ENCODE measurements around the gene USP36.

The USP36 gene

DNA sequence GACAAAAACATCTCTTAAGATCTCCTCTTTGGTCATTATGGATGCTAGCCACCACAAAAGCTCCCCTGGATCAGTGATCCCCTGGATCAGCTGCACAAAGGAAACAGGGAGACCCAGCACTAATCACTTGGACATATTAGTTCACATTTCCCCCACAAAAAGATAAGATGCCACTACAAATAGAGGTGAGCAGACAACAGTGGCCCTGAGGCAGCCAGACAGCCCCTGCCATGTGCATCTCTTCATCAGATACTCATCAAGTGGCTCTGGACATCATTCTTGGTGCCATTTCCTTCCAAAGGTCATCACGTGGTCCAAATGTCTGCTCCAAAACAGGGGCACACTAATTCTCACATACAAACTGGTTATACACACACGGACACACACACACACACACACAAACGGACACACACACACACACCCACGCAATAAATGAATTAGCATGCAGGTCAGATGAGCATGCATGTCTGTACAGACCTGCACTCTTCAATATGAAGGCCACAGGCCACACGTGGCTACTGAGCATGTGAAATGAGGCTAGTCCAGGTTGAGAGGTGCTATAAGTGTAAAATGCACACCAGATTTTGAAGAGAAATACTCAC lies 4.1 kb downstream of the USP36 start:
- DNase-seq: no peak

DNA sequence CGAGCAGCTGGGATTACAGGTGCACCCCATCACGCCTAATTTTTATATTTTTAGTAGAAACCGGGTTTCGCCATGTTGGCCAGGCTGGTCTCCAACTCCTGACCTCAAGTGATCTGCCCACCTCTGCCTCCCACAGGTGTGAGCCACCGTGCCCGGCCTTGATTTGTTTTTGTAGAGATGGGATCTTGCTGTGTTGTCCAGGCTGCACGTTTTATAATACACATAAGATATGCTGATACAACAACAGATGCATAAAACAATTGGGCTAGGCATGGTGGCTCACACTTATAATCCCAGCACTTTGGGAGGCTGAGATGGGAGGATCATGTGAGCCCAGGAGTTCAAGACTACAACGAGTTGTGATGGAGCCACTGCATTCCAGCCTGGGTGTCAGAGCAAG lies 6.0 kb downstream of the USP36 start:
- no peak for DNase-seq

DNA sequence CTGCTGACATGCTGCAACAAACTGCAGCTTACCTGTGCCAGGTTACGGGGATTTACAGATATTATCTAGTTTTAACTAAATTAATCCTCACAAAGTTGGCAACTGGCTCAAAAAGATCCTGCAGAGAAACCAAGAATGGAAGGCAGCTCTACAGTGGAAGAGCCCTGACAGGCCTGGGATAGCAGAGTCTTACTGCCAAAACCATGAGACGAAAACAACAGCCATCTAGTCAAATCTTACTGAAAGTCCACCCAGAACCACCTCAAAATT lies 8.1 kb downstream of the USP36 start:
- DNase-seq: no peak

DNA sequence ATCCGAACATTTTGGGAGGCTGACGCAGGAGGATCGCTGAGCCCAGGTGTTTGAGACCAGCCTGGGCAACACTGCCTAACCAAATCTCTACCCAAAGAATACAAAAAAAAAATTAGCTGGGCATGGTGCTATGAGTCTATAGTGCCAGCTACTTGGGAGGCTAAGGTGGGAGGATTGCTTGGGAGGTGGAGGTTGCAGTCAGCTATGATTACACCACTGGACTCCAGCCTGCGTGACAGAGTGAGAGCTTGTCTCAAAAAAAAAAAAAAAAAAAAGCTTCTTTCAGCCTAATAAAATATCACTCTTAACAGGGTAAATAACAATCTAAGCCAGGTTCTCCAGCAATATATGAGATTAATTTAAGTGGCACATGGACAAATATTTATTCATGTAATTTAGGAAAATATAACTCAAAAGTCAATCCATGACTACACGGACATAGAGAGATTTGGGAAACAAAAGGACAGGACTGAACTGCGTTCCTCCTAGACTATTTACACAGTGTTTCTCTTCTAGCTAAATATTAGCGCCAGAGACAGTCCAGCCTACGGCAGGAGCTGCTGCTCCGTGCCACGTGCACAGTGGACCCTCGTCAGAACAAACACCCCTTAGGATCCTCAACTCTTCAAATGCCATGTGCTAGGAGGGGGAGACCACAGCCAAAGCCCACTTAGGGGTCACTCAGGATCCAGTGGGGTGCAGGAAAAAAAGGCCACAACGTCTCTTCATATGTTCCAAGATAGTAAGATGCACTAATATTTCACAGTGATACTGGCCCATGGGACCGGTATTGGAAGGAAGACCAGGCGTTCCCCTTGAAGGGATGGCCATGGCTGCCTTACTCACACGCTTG lies 8.7 kb downstream of the USP36 start:
- DNase-seq: no peak

DNA sequence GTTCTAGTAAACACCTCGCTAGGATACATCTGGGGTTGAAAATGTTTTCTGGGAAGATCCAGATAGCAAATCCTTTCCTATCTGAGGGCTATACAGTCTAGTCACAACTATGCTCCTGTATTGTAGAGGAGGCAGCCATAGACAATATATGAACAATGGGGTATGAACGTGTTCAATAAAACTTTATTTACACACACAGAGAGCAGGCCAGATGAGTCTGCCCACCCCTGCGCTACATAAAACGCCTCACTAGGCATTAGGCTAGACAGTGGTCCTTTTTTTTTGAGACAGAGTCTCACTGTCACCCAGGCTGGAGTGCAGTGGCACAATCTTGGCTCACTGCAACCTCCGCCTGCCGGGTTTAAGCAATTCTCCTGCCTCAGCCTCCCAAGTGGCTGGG lies 11.1 kb downstream of the USP36 start:
- DNase-seq: no peak

DNA sequence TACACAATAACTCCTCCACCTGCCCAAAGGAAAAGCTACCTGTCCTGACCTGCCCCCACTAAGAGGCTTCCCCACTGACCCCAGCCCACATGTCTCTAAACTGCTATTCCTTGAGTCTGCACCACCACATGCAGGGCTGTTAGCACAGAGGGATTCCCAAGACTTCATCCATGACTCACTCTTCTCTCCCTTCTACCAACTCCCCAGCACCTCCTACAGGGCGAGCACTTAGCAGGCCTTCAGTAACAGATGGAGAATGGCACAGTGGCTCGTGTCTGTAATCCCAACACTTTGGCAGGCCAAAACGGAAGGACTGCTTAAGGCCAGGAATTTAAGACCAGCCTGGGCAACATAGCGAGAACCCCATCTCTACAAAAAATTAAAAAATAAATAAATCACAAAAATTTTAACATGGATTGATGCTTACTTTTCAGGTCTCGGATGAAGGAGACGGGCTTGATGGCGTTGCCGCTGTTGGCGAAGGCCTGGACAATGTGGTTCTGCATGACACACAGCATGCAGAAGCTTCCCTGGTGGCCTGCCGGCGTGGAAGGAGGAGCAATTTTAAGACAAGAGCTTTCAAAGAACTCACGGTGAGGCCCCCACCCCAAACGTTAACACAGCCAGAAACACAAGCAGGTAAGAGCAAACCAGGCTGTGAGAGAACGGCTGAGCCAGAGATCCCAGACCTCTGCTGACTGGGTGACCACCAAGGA lies 12.0 kb downstream of the USP36 start:
- no peak for DNase-seq

DNA sequence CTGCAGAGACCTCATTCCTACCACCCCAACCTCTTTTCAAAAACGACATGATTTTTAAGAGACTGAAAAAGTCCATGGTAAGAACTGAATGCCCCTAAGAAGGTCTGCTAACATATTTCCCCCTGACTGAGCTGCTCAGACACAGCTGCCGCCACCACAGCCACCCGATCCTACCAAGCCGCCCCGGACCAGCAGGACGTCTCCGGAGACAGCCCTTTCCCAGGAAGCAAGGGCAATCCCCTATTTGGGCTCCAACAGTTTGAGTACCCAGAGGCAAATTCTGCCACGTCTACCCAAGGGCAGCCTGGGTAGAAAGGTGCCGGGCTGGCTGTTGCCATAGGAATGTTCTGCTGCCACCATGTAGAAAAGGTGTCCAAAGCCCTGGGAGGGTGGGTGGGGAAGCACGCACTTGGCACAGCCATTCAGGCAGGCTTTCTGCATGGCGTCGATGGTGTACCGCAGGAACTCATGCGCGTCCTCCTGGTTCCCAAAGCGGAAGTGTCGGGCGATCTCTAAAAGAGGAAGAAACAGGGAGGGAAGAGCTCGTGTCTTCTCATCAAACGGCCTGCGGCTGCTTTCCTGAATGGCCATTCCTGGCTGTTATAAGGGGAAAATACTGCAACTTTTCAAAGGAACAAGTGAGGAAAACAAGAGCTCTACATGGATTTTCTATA lies 13.6 kb downstream of the USP36 start:
- no peak for DNase-seq

DNA sequence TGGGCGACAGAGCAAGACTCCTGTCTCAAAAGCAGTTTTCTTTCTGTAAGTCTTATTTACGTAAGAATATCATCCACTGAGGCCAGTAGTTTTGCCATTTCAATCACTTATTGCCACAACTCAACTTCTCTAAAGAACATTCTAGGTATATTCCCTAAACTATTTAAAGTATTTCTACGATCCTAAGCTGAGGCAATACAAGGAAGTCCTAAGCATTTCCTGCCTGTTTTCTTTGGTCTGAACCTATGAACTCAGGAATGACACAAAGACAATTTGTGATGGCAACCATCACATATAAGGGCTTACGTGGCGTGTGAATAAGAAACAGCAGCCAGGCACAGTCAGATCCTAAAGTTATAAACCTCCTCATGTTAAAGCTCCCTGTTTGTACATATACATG lies 14.2 kb downstream of the USP36 start:
- DNase-seq: no peak

DNA sequence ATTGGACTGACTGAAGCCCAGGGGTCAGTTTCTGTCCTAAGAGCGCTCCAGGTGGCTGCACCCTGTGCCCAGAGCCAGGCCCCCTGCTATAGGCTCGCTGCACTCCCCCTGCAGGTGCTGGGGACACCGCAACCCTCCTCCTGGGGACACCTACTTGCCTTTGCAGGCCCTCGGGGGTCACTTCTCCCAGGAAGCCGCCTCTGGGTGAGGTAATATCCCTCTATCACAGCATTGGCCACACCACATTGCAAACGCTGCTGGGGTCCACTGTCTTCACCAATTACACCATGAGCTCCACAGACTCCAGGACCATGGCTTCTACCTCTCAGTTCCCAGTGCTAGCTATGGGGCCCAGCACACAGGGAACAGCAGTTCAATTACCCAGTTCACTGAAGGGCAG lies 14.9 kb downstream of the USP36 start:
- DNase-seq: no peak

DNA sequence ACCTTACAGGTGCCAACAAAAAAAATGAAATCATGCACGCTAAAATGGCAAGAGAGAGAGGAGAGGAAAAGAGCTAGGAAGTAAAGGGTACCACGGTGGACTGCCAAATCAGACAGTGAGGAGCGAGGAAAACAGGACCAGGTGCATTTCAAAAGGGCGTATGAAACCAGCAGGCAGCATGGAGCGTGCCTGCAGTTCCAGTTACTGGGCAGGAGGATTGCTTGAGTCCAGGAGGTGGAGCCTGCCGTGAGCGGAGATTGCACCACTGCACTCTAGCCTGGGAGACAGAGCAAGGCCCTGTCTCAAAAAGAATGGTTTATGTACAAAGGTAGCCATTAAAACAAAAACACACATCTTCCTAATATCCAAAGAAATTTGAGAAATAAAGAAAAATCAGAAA lies 16.4 kb downstream of the USP36 start:
- DNase-seq: no peak

DNA sequence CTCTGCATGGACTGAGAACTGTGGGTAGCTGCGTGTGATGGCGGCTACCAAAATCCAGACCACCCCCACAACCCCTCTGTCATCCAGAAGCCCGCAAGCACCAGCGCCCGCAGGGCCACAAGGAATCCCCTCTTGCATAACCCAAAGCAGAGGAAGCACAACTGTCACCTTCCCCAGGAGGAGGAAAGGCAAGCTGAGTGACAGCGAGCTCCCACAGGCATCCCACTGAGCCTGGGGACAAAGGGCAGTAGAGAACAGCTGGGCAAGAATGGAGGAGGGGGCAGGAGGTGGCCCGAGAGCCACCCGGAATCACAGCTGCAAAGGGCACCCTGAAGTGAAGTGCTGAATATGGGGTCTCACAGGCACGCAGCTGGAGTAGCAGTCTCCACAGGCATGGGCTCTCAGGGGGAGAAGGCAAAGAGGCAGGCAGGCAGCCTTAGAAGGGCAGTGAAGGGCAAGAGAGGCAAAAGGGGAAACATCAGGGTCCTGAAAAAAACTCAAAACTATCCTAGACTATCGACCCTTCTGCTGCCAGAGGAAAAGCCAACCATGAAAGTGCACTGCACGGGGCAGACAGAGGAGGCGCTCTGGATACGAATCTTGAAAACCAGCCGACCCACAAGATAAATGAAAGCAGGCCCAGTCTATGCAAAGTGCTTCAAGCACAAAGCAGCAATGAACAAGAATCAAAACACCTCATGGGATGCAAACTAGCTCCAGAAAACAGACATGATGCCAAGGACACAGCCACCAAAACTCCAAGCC lies 17.1 kb downstream of the USP36 start:
- DNase-seq: no peak

DNA sequence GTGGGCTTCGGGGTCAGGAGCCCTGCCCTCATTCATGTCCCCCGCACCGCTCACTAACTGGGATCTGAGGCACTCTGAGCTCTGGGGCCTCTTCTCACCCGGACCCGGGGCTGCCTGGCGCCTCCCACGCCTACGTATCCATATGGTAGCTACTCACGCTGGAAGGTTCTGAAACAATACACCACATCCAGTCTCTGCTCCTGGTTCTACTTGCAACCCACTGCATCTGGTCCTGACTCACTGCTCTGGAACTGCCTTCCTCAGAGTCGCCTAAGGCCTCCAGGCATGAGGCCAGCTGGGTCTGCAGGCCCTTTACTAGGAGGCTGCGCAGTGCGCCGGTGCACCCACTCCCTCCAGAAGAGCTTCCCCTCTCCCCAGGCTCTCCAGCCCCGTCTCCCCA lies 18.1 kb downstream of the USP36 start:
- DNase-seq: no peak

DNA sequence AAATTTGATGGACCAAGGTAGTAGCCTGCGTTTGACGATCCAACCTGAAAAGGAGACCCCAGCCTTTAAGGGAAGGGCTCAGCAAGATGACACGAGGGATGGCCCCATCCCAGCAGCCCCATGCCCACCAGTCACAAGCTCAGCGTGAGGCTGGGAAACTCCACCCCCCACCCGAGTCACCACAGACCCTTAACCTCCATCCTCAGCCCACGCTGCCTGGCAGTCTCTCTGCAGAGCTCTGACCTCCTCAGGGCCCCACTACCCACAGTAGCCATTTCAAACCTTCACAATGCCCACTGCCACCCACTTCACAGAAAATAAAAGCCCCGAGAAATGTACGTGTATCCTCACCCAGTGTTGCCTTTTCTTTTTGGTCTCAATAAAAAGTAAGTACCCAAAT lies 18.7 kb downstream of the USP36 start:
- DNase-seq: no peak

DNA sequence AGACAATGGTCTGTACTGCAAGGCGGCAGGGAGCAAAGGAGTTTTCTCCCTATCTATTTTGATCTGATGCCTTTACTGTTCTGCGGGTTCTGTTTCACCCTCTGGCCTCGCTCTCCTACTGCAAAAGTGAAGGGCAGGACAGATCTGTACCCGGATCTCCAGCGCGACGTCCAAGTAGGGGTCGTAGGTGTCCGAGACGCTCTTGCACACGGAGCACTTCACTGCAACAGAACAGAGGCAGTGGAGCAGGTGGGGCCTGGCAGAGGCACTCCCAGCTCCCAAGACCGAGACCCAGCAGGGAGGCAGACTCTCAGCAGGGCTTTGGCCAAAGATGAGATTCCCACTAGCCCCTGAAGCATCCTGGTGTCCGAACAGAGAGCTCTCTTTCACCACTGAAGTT lies 19.8 kb downstream of the USP36 start:
- DNase-seq: no peak

DNA sequence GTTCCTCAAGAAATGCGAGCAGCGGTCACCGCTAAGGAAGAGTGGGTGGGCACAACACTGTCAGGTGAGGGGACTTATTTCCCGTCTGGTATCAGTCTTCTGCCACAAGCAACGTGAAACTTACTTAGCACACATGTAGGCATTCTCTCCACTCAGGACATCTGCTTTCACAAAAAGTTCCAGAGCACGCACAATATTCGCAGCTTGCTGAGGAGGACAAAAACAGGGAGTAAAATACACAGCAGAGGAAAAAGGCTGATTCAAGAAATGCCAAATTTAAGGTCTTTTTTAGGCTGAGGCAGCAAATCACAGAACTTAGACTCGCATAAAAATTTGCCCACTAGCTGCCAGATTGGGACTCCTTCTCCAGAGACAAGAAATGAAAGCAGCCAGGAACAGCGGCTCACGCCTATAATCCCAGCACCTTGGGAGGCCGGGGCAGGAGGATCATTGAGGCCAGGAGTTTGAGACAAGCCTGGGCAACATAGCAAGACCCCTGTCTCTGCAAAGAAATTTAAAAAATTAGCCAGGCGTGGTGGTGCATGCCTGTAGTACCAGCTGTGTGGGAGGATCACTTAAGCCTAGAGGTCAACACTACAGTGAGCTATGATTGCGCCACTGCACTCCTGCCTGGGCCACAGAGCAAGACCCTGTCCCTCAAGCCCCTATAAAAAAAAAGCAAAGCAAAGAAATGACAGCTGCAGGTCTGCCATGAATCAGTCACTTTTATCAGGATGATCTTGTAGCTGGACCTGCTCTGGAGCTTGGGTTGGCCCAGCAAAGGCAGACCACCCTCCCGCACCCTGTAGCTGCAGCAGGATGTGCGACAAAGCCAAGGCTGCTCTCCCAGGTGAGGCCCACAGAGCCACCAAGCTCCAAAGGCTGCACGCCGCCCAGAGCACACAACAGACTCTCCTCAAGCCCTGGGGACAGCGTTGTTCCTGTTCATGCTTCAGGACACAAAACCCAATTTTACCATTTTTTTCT lies 20.5 kb downstream of the USP36 start:
- no peak for DNase-seq

DNA sequence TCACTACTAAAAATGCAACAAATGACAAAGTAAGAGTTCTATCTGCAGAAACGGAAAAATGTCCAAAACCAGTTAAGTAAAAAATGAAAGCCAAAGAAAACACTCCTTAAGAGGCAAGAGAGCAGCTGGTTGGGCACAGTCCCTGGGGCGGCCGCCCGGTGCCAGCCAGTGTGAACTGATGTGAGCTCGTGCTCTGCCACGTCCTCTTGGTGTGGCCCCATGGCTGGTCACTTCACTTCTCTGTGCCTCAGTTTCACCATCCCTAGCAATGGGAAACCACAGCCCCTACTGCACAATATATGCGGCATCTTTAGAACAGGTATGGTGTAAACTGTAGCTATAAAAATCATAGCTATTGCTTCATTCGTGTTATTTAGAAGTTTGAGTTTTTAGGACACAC lies 21.2 kb downstream of the USP36 start:
- DNase-seq: no peak

DNA sequence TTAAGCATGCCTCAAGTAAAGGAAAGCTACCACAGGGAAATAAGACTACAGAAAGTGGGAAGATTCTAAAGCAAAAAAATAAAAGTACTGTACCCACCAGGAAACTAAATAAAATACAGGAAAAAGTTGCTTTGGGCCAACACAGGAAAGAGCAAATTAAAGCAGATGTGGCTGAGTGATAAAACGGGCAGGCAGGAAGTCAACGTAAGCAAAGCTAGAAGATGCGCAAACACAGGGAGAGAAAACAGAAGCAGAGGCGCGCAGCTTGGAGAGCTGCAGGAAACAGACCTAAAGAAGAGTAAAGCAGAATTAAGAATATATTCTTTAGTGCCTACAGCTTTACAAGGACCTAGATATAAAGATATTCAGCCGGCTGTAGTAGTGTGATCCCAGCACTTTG lies 21.7 kb downstream of the USP36 start:
- no peak for DNase-seq

DNA sequence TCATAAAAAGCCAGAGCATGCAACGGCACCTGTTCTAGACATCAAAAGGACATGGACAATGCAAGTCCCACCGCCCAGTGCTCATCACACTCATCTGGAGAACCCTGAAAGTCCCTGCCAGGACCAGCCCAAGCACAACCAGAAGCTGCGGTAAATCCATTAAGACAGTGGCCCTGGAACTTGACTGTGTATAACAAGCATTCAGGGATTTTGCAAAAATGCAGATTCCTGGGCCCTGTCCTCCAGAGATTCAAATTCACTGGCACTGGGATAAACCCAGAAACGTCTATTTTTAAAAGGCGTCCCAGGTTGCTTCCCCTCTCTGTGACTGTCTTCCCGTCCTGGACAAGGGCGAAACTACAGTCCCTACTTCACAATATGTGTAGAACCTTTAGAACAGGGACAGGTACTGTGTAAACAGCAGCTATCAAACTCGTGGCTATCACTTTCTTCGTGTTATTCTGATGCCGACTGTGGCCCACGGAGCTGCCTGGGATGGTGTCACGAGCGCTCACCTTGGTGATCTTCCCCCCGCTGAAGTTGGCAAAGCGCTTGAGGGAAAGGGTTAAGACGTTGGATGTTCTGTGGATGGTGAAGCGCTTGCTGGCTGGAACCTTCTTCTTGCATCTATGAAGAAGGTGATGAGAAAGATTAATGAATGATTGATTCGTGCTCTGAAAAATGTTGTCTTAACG lies 22.3 kb downstream of the USP36 start:
- DNase-seq: no peak

DNA sequence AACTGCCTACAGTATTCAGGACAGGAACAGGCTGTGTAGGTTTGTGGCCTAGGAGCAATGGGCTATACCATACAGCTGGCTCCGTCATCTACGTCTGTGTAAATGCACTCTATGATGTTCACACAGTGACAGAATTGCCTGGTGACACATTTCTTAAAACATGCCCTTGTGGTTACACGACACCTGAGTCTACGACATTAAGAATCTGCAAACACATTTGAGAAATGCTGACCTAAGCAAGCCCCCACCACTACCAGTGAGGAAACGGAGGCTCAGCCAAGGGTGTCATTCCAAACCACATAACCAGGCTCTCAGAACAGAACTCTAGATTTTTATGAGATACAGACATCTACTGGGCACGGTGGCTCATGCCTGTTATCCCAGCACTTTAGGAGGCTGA lies 23.5 kb downstream of the USP36 start:
- DNase-seq: peak; percentile 33 to 37

DNA sequence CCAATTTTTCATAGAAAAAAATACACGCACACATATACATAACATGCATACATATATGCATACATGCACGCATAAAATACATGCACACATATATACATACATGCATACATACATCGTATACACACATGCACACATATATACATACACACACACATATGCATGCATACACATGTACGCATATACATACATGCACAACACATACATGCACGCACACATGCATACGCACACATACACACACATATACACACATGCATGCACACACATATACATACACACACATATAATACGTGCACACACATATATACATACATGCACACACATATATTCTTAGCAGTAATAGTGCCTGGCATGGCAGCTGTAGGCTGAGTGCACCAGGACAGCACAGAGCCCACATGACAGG lies 24.9 kb downstream of the USP36 start:
- no peak for DNase-seq

DNA sequence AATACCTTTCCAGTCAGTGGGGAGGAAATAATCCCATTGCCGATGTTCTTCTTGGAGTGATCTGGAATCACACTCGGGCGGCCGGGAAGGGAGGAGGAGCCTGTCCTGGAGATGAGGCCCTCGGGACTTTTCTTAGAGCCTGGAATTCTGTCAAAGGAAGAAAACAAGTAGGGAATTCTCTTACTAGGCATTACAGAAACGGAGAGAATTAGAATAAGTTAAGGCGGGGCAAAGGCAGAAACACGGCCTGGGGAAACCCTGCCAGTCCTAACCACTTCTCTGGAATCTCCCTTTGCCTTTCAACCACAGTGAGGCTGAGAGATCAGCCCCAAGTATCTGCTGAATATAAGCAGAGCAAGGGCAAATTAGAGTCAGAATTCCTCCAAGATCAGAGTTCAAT lies 27.8 kb downstream of the USP36 start:
- no peak for DNase-seq

Data from activated CD4-positive, alpha-beta T cell treated with anti-CD3 and anti-CD28 coated beads, Interleukin-2, amount 50 U/mL, for 4 hours (primary cell).